ENCODE measurements around the gene KDM1A. TPM values are rescaled to one million over a fixed set of nuclear protein-coding genes. Genes with fewer than 3 reads are reported as not detected.

KDM1A gene
- total and polyA plus RNA-seq, 9 of the 15 experiments (the other 6 are each of a cell fraction or from before 2014, with no cell fraction given), result 59.2 to 181 (median 168) TPM

GRCh38 chr1:23019094-23019862, at the start of gene KDM1A (continued):
- TF ChIP-seq FOXA3 (CRISPR knock-in tag; conservative IDR thresholded peaks at IDR 0.05 in 1 of 2, IDR thresholded peaks at IDR 0.05 in 1 of 2) (peak in 1 of 2 experiments; percentile 79; a peak in 2 of 4 replicates), CEBPG (CRISPR knock-in tag; IDR thresholded peaks at IDR 0.05) (no peak), CEBPG (tag; conservative IDR thresholded peaks at IDR 0.05 in 1 of 2, IDR thresholded peaks at IDR 0.05 in 1 of 2) (0 out of 4 replicates have a peak, but pooled peaks of 1 of the 2 experiments have one; percentile 5), GTF2A2 (tag; IDR thresholded peaks at IDR 0.05) (no peak), ZNF140 (CRISPR knock-in tag; IDR thresholded peaks at IDR 0.05) (no peak), ZNF609 (CRISPR knock-in tag; IDR thresholded peaks at IDR 0.05; ENCODE audit: borderline replicate concordance) (peak; percentile 95), DDX20 (tag; IDR thresholded peaks at IDR 0.05; ENCODE audit: low read depth) (0 out of 2 replicates have a peak, but pooled peaks have one; percentile 27), RBM25 (IDR thresholded peaks at IDR 0.05; ENCODE audit: low read depth, low read length, severe bottlenecking) (peak; percentile 58), PATZ1 (CRISPR knock-in tag; IDR thresholded peaks at IDR 0.05; ENCODE audit: borderline replicate concordance) (0 out of 2 replicates have a peak, but pooled peaks have one; percentile 13), GATAD2A (IDR thresholded peaks at IDR 0.05) (peak; percentile 91; the same call in 1 of the 2 replicates), IRF9 (tag; IDR thresholded peaks at IDR 0.05) (no peak), MCM3 (IDR thresholded peaks at IDR 0.05) (no peak), KAT8 (IDR thresholded peaks at IDR 0.05; ENCODE audit: low read depth) (peak; percentile 31; the same call in 1 of the 2 replicates)

Measured in K562 (cell line).